T-helper 1 cell treated with Interleukin-12 subunit alpha and Interleukin-12 subunit beta and Interleukin-4 antibody, amounts not matched to agents 30 μg/mL and 1 μg/mL, for 36 hours (primary cell): ENCODE measurements around the gene FBXW5.

Experiments
- H3K27ac Mint-ChIP-seq: one replicate; pipeline ENCODE4 v1.8.0; 2021; ENCODE audit warnings: mild to moderate bottlenecking, mixed read lengths
- H3K27me3 Mint-ChIP-seq: one replicate; pipeline ENCODE4 v1.8.0; 2021; ENCODE audit warnings: low read depth, mixed read lengths
- H3K36me3 Mint-ChIP-seq: one replicate; pipeline ENCODE4 v1.8.0; 2021; ENCODE audit warnings: low read depth, mixed read lengths
- H3K4me1 Mint-ChIP-seq: one replicate; pipeline ENCODE4 v1.8.0; 2021; ENCODE audit warnings: low read depth, mixed read lengths
- H3K4me3 Mint-ChIP-seq: one replicate; pipeline ENCODE4 v1.8.0; 2021; ENCODE audit warnings: mild to moderate bottlenecking, moderate library complexity, mixed read lengths
- H3K9me3 Mint-ChIP-seq: one replicate; pipeline ENCODE4 v1.8.0; 2021; ENCODE audit warnings: mixed read lengths

FBXW5 gene

DNA sequence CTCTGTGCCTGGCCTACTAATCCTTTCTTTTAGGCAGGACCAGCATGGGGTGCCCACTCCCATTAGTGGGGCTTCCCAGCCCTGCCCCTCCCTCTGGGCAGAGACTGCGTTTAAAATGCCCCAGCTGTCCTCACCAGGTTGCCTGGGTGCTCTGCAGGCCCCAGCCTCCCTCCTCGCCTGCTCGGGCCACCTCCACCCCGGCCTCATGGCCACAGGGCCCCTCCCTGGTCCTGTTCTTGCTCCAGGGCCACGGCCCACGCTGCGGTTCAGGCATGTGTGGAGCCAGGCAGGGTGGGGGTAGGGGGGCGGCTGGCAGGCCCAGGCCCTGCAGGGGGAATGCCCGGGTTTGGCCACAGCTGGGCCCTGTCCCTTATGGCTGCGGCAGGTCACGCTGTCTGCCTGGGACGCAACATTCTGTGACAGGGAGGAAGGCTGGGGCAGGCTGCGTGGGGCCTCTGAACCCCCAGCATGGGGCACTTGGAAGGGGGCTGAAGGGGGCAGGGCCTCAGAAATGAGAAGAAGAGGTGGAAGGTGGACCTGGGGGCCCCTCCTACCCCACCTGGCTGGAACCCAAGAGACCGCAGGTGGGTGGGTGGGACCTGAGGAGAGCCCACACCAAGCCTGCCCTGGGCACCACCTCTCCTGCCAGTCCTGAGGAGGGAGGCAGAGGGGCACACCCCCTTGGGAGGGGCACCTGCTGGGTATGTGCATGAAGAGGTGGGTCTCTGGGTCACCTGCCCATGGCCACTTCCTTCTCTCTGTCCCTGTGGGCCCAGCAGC lies 7.2 kb upstream of the FBXW5 start, which contains the start of gene LCN12:
LCN12 (plus strand) TSS at position 733 of the 780 bp plus-strand sequence. CDS start 55 bp downstream, outside the sequence.
- Mint-ChIP-seq H3K9me3 (peaks cover 7% of the 10 kb centered on the region), H3K36me3 (no peaks in the 10 kb centered on the region), H3K4me3 (no peak within 1 kb of the TSS), H3K4me1 (no peaks in the 10 kb centered on the region), H3K27me3 (no peaks in the 10 kb centered on the region), H3K27ac (no peak within 1 kb of the TSS)

DNA sequence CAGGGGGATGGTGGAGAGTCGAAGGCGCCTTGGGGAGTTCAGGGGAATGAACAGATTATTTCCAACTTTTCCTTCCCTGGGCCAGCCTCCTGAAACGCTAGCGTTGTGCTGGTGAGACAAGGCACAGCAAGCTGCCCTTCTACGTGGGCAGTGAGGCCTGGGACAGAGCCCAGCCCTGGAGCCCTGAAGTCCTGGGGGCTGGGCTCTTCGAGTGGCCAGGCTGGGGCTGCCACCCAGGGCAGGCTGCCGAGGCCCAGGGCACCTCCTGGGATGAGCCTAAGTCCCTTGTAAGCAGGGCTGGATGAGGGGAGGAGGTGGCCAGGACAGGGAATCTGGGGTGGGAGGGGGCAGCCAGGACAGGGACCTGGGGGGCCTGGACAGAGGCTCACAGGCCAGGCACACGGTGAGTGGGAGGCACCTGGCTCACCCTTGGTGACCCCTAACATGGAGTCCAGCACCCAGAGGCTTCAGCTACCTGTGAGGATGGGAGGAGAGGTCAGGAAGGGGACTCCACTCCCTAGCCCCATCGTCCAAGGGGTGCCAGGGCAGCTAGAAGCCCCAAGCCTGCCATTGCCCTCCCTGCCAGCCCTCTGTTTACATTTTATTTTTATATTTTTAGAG lies 6.2 kb upstream of the FBXW5 start:
- Mint-ChIP-seq H3K27me3 (no peaks in the 10 kb centered on the region), H3K27ac (peak overlapping the region; percentile 86), H3K9me3 (no peaks in the 10 kb centered on the region), H3K4me1 (no peaks in the 10 kb centered on the region), H3K4me3 (peak overlapping the region; percentile 86), H3K36me3 (no peaks in the 10 kb centered on the region)

DNA sequence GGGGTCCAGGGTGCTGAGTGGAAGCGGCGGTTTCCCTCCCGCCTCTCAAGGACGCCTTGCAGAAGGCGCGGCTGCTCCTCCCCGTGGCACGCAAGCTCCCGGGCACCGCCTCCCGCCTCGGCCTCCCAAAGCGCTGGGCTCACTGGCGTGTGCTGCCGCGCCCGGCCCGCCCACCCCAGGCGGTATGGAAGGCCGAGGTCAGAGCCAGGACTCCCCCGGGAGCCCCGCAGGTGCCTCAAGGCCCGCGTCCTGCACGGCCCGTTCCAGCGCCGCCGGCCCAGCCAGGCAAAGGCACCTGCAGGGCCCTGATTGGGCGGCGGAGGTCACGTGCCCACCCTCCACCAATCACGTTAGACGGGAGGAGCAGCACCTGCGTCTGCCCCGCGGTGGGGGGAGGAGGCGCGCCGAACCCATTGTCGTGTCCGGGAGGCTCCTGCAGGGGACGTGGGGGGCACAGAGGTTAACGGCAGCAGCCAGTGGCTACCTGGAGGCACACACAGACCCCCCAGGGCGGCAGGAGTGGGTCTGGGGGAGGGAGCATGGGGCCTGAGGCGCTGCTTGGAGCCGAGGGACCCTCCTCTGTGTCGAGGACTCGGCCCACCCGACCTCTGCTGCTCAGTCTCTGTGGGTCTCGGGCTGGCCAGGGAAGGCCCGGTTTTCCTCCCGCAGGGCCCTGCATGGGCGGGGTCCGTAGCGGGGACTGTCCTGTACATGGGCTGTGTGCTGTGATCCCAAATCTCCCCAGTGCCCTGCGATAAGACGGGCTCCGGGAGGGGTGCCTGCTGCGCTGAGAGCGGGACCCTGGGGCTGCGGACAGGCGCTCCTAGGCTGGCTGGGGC lies 5.5 kb upstream of the FBXW5 start:
- no peaks in the 10 kb centered on the region for H3K4me1 Mint-ChIP-seq
- no peaks in the 10 kb centered on the region for H3K9me3 Mint-ChIP-seq
- no peaks in the 10 kb centered on the region for H3K27me3 Mint-ChIP-seq
- H3K4me3 Mint-ChIP-seq = peak overlapping the region; percentile 86
- no peaks in the 10 kb centered on the region for H3K36me3 Mint-ChIP-seq
- H3K27ac Mint-ChIP-seq = peak overlapping the region; percentile 86

- Mint-ChIP-seq H3K4me1 (peaks cover 3% of the 10 kb centered on the region), H3K27me3 (no peaks in the 10 kb centered on the region), H3K4me3 (peak overlapping the region; percentile 82), H3K9me3 (no peaks in the 10 kb centered on the region), H3K36me3 (no peaks in the 10 kb centered on the region), H3K27ac (peak overlapping the region; percentile 73)
These were observed 4.8 kb upstream of the FBXW5 start for GRCh38 chr9:136949239-136949816.

DNA sequence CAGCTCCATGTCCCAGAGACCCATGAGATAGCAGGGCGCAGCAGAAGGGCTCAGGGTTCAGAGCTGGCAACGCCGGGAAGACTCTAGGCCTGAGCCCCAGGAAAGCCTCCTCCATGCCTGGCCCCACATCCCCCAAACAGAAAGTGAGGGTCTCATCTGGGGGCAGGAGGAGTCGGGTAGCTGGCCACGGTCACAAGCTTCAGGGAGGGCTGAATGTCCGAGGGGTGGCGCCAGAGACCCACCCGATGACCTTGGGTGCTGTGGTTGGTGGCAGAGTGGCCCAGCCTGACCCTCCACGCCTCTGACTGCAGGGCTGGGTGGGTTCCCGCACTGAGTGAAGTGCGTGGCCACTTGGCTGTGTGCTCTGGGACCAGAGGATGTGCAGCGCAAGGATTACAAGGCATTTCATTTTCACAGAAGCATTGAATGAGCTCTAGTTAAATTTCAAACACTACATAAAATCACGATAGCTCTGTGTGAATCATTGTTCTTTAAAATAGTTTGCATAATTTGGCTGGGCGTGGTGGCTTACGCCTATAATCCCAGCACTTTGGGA lies 3.5 kb upstream of the FBXW5 start:
- Mint-ChIP-seq H3K4me1 (peaks cover 3% of the 10 kb centered on the region), H3K27ac (no peak overlapping the region), H3K4me3 (peak overlapping the region; percentile 40), H3K36me3 (no peaks in the 10 kb centered on the region), H3K9me3 (no peaks in the 10 kb centered on the region), H3K27me3 (no peaks in the 10 kb centered on the region)

DNA sequence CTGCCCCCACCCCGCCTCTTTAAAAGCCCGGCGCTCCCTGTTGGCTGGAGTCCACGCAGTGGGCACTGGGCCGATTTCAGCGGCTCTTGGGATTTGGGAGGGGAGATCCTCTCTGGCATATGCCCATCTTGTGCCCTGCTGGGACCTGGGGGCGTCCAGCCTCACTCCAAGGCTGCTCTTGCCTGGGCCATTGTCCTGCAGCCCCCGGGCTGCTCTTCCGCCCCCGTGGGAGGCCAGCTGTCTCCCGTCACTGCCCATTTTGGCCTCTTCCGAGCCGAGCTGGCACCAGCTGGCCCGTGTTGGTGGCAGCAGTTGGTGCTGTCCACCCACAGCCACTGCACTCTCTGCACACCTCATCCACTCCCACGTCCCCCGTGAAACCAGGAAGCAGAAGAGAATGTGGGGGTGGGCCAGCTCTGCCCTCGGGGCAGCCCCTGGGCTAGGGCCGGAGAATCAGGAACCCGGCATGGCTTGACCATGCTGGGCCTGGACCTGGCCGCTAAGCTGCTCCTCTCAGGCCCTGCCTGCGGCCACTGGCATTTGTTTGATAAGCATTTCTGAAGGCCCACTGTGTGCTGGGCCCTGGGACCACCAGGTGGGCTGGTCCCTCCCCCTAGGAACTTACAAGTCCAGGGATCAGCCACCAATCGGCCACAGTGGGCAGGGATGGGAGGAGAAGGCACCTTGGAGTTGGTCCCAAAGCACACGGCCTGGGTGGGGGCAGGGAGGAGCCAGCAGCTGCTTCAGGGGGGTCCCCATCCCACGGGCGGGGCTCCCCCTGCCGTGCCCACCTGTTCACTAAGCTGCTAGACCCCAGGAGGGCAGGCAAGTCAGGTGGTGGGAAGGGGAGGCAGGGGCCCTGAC lies 2.7 kb upstream of the FBXW5 start:
- Mint-ChIP-seq H3K4me1 (peaks cover 3% of the 10 kb centered on the region), H3K9me3 (no peaks in the 10 kb centered on the region), H3K36me3 (no peaks in the 10 kb centered on the region), H3K4me3 (no peak overlapping the region), H3K27ac (no peak overlapping the region), H3K27me3 (no peaks in the 10 kb centered on the region)

- H3K36me3 Mint-ChIP-seq = peaks cover 3% of the 10 kb centered on the region
- H3K27ac Mint-ChIP-seq = no peak overlapping the region
- no peaks in the 10 kb centered on the region for H3K27me3 Mint-ChIP-seq
- H3K4me1 Mint-ChIP-seq = peaks cover 3% of the 10 kb centered on the region
- H3K4me3 Mint-ChIP-seq = no peak overlapping the region
- no peaks in the 10 kb centered on the region for H3K9me3 Mint-ChIP-seq
These were observed 1.9 kb upstream of the FBXW5 start for GRCh38 chr9:136946228-136947027.

- Mint-ChIP-seq H3K27me3 (no peaks in the 10 kb centered on the region), H3K4me3 (peak overlapping the region; percentile 66)
These were observed 1.0 kb upstream of the FBXW5 start for GRCh38 chr9:136945333-136946227.

GRCh38 chr9:136944212-136944518 lies 373 bp downstream of the FBXW5 start:
- no peak overlapping the region for H3K27ac Mint-ChIP-seq
- no peaks in the 10 kb centered on the region for H3K27me3 Mint-ChIP-seq
- peaks cover 9% of the 10 kb centered on the region for H3K36me3 Mint-ChIP-seq
- H3K9me3 Mint-ChIP-seq = no peaks in the 10 kb centered on the region
- peaks cover 3% of the 10 kb centered on the region for H3K4me1 Mint-ChIP-seq
- peak overlapping the region; percentile 82 for H3K4me3 Mint-ChIP-seq

More at GRCh38 chr9:136945333-136946227, 1.0 kb upstream of the FBXW5 start:
- Mint-ChIP-seq H3K9me3 (no peaks in the 10 kb centered on the region), H3K27ac (no peak overlapping the region), H3K36me3 (peaks cover 6% of the 10 kb centered on the region), H3K4me1 (peaks cover 3% of the 10 kb centered on the region)

DNA sequence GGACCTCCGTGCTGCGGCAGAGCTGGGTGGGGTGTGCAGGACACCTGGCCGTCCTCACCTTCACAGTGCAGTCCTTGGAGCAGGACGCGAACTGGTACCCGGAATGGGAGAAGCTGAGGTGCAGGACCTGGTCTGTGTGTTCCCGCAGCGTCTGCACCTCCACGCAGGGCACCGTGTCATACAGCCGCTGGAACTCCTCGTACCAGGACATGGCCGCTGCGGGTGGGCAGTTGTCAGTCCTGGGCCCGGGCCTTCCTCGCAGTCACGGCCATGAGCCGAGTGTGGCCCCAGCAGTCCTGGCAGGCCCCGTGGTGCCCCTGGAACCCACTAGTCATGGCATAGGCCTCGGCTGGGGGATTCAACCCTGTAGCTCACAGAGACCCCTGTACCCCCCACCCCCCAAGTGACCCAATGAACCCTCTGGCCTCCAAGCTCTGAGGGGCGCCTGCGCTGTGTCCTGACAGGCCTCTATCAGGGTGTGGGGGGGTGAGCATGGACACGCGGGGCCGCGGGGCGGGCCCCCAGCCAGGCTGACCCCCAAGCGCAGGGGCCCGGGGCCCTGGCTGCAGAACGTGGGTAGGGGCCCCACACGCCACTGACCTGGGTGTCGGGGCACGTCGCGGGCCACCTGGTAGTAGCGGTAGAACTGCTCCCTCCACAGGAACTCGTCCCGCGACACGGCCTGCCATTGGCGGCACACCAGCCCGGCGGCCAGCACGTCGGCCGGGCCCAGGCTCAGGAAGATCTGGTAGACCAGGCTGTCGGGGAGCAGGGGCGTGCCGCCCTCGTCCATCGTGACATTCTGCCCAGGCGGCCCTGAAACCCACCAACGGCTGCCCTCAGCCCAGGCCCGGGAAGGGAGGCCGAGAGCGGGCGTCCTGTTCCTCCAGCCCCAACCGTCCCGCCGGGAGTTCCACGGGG lies 987 bp downstream of the FBXW5 start:
- Mint-ChIP-seq H3K9me3 (no peaks in the 10 kb centered on the region), H3K27me3 (no peaks in the 10 kb centered on the region), H3K4me1 (peaks cover 3% of the 10 kb centered on the region), H3K27ac (peak overlapping the region; percentile 79), H3K4me3 (peak overlapping the region; percentile 82), H3K36me3 (peaks cover 11% of the 10 kb centered on the region)

DNA sequence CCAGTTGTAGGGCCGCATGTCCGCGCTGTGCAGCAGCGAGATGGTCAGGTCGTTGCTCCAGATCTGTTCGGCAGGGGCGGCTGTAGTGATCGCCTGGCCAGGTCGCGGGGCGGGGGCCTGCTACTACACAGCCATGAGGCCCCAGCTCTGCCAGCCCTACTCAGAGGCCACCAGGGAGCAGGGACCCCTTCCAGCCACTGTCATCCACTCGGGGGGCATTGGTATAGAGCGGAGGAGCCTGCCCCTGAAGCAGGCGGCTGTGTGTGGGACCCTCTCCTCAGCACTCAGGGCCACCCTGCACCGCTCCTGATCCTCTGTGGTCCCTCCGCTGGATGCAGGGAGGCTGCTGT lies 1.7 kb downstream of the FBXW5 start:
- no peaks in the 10 kb centered on the region for H3K9me3 Mint-ChIP-seq
- H3K4me3 Mint-ChIP-seq = peak overlapping the region; percentile 61
- H3K27me3 Mint-ChIP-seq = no peaks in the 10 kb centered on the region
- H3K4me1 Mint-ChIP-seq = peaks cover 3% of the 10 kb centered on the region
- H3K36me3 Mint-ChIP-seq = peaks cover 13% of the 10 kb centered on the region
- no peak overlapping the region for H3K27ac Mint-ChIP-seq
